HepG2 (cell line): ENCODE results near the gene NME7. TPM values are rescaled to one million over a fixed set of nuclear protein-coding genes. Genes with fewer than 3 reads are reported as not detected.

Source experiments
- ADNP ChIP-seq: sonication (generic); formaldehyde crosslinking; IDR thresholded peaks from 2 replicates; pipeline ENCODE4 v1.4.0; 2020; ENCODE audit warnings: missing genetic modification reagents
- ASH2L ChIP-seq: fragments of 300-600, 200-600 bp; sonication (generic); IDR thresholded peaks from 2 replicates; pipeline ENCODE4 v1.7.0; 2017; ENCODE audit warnings: low read depth, mild to moderate bottlenecking, moderate library complexity, mixed read lengths, low read length; ENCODE audit not compliant: insufficient read length
- ISL2 ChIP-seq: sonication (generic); formaldehyde crosslinking; IDR thresholded peaks from 2 replicates; pipeline ENCODE4 v1.5.0; 2020; ENCODE audit warnings: missing genetic modification reagents
- LCORL ChIP-seq, 2 experiments: fragments of 450-650 bp in 1 of 2; sonication (generic) in 1 of 2; formaldehyde crosslinking in 1 of 2; IDR thresholded peaks; 2 replicates each; pipeline versions ENCODE4 v1.5.0 to v1.6.1; 2017 to 2020; ENCODE audit warnings: antibody characterized with exemption in 1 of 2, missing genetic modification reagents in 1 of 2
- MTF2 ChIP-seq: sonication (generic); formaldehyde crosslinking; IDR thresholded peaks from 2 replicates; pipeline ENCODE4 v1.5.0; 2020; ENCODE audit warnings: missing genetic modification reagents, borderline replicate concordance
- PBX3 ChIP-seq: sonication (generic); formaldehyde crosslinking; IDR thresholded peaks from 2 replicates; pipeline ENCODE4 v1.8.1; 2023; ENCODE audit warnings: missing genetic modification reagents, inconsistent platforms, borderline replicate concordance
- SOX6 ChIP-seq, 2 experiments: fragments of 450-650 bp in 1 of 2; sonication (generic) in 1 of 2; formaldehyde crosslinking in 1 of 2; IDR thresholded peaks; 2 replicates each; pipeline versions ENCODE4 v1.4.0 to v1.6.1; 2017 to 2020; ENCODE audit warnings: antibody characterized with exemption in 1 of 2, mild to moderate bottlenecking in 1 of 2, missing genetic modification reagents in 1 of 2
- TGIF2 ChIP-seq: IDR thresholded peaks from 2 replicates; pipeline ENCODE4 v1.6.1; 2016; ENCODE audit warnings: control low read depth, missing compliant biosample characterization
- ZC3H4 ChIP-seq: sonication (generic); formaldehyde crosslinking; IDR thresholded peaks from 2 replicates; pipeline ENCODE4 v1.4.0; 2020; ENCODE audit warnings: missing genetic modification reagents, borderline replicate concordance
- ZFAT ChIP-seq: sonication (generic); formaldehyde crosslinking; conservative IDR thresholded peaks from 2 replicates; pipeline ENCODE4 v1.8.1; 2023; ENCODE audit warnings: missing genetic modification reagents, inconsistent platforms
- ZNF263 ChIP-seq: sonication (generic); formaldehyde crosslinking; IDR thresholded peaks from 2 replicates; pipeline ENCODE4 v1.4.0; 2020; ENCODE audit warnings: missing genetic modification reagents
- ZNF3 ChIP-seq: IDR thresholded peaks from 2 replicates; pipeline ENCODE4 v1.7.0; 2017; ENCODE audit warnings: inconsistent platforms
- ZNF329 ChIP-seq: sonication (generic); formaldehyde crosslinking; IDR thresholded peaks from 2 replicates; pipeline ENCODE4 v1.9.0; 2021; ENCODE audit warnings: low read depth, mild to moderate bottlenecking, missing genetic modification reagents
- ZNF383 ChIP-seq: sonication (generic); formaldehyde crosslinking; IDR thresholded peaks from 2 replicates; pipeline ENCODE4 v1.4.0; 2020; ENCODE audit warnings: missing genetic modification reagents, mild to moderate bottlenecking, borderline replicate concordance
- ZNF607 ChIP-seq: sonication (generic); formaldehyde crosslinking; IDR thresholded peaks from 2 replicates; pipeline ENCODE4 v1.5.1; 2020; ENCODE audit warnings: missing genetic modification reagents, mild to moderate bottlenecking, borderline replicate concordance
- ZNF772 ChIP-seq: sonication (generic); formaldehyde crosslinking; IDR thresholded peaks from 2 replicates; pipeline ENCODE4 v1.5.0; 2020; ENCODE audit warnings: mild to moderate bottlenecking, missing genetic modification reagents
- ZNF839 ChIP-seq: sonication (generic); formaldehyde crosslinking; IDR thresholded peaks from 2 replicates; pipeline ENCODE4 v1.4.0; 2020; ENCODE audit warnings: missing genetic modification reagents, mild to moderate bottlenecking, borderline replicate concordance
- ZNF878 ChIP-seq: sonication (generic); formaldehyde crosslinking; IDR thresholded peaks from 2 replicates; pipeline ENCODE4 v1.8.1; 2023; ENCODE audit warnings: mild to moderate bottlenecking, missing genetic modification reagents, moderate library complexity
- ZSCAN21 ChIP-seq: sonication (generic); formaldehyde crosslinking; IDR thresholded peaks from 2 replicates; pipeline ENCODE4 v1.8.0; 2022; ENCODE audit warnings: mild to moderate bottlenecking, missing genetic modification reagents, moderate library complexity, borderline replicate concordance
- polyA plus RNA-seq, 8 experiments: library from polyadenylated mRNA; depleted of rRNA in 3 of 8; stranded (reverse) in 7 of 8; unstranded in 1 of 8; fragments of >200 nt; fragmentation: Illumina TruSeq in 4 of 8; extraction: Trizol in 4 of 8; gene quantifications; 2 replicates each; pipeline versions ENCODE4 v1.2.1 to v1.2.3, GENCODE V29; 2011 to 2016; ENCODE audit warnings: low read depth in 4 of 8, missing spikeins in 1 of 8, mixed read lengths in 1 of 8; ENCODE audit not compliant: insufficient read depth in 1 of 8
- total RNA-seq, 5 experiments: library from RNA; depleted of rRNA; stranded (reverse); fragments of >200 nt; fragmentation: Illumina TruSeq; extraction: Trizol; gene quantifications; 2 replicates each; pipeline ENCODE4 v1.2.3, GENCODE V29; 2016; ENCODE audit warnings: low read depth in 1 of 5
- TF ChIP-seq, protein P1 (sequence below): IDR thresholded peaks from 2 replicates; pipeline ENCODE4 v1.6.1; 2016; ENCODE audit warnings: mild to moderate bottlenecking, missing biosample characterization, missing genetic modification reagents
- TF ChIP-seq, protein P2 (sequence below): IDR thresholded peaks from 2 replicates; pipeline ENCODE4 v1.6.1; 2016; ENCODE audit warnings: low read depth
- TF ChIP-seq, protein P3 (sequence below): sonication (generic); formaldehyde crosslinking; IDR thresholded peaks from 2 replicates; pipeline ENCODE4 v1.4.0; 2020; ENCODE audit warnings: missing genetic modification reagents, borderline replicate concordance

The NME7 gene
- total and polyA plus RNA-seq, 2 of the 13 experiments (the other 11 are each of a cell fraction or from before 2014, with no cell fraction given): 9.4 to 22.5 TPM

GRCh38 chr1:169115891-169116585, 251.6 kb downstream of the NME7 start (continued):
- TF ChIP-seq ASH2L (peak; percentile 35), SOX6 (IDR thresholded peaks at IDR 0.05) (no peak), SOX6 (CRISPR knock-in tag; IDR thresholded peaks at IDR 0.05) (peak; percentile 83), ZFAT (CRISPR knock-in tag) (no peak), ZC3H4 (no peak; the same call in 1 of the 2 replicates), ZNF839 (CRISPR knock-in tag) (no peak), ZNF607 (CRISPR knock-in tag) (peak; percentile 50; the same call in 1 of the 2 replicates), ZNF329 (CRISPR knock-in tag) (no peak), ADNP (no peak), MTF2 (CRISPR knock-in tag) (no peak), ZNF3 (no peak), ZNF263 (CRISPR knock-in tag) (peak; percentile 40; the same call in 1 of the 2 replicates), ZNF772 (CRISPR knock-in tag) (0 out of 2 replicates have a peak, but pooled peaks have one; percentile 35), TGIF2 (peak; percentile 78), ZNF878 (no peak), PBX3 (CRISPR knock-in tag) (no peak; the same call in 1 of the 2 replicates), LCORL (IDR thresholded peaks at IDR 0.05) (no peak), LCORL (CRISPR knock-in tag; IDR thresholded peaks at IDR 0.05) (peak; percentile 58; the same call in 1 of the 2 replicates), ZNF383 (CRISPR knock-in tag) (no peak), ISL2 (CRISPR knock-in tag) (peak; percentile 82), ZSCAN21 (CRISPR knock-in tag) (peak; percentile 89; the same call in 1 of the 2 replicates)
- TF ChIP-seq, protein P1, sequence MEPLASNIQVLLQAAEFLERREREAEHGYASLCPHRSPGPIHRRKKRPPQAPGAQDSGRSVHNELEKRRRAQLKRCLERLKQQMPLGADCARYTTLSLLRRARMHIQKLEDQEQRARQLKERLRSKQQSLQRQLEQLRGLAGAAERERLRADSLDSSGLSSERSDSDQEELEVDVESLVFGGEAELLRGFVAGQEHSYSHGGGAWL: no peak
- TF ChIP-seq, protein P2, sequence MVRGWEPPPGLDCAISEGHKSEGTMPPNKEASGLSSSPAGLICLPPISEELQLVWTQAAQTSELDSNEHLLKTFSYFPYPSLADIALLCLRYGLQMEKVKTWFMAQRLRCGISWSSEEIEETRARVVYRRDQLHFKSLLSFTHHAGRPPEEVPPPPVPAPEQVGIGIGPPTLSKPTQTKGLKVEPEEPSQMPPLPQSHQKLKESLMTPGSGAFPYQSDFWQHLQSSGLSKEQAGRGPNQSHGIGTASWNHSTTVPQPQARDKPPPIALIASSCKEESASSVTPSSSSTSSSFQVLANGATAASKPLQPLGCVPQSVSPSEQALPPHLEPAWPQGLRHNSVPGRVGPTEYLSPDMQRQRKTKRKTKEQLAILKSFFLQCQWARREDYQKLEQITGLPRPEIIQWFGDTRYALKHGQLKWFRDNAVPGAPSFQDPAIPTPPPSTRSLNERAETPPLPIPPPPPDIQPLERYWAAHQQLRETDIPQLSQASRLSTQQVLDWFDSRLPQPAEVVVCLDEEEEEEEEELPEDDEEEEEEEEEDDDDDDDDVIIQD (CRISPR knock-in tag): peak; percentile 90
- TF ChIP-seq, protein P3, sequence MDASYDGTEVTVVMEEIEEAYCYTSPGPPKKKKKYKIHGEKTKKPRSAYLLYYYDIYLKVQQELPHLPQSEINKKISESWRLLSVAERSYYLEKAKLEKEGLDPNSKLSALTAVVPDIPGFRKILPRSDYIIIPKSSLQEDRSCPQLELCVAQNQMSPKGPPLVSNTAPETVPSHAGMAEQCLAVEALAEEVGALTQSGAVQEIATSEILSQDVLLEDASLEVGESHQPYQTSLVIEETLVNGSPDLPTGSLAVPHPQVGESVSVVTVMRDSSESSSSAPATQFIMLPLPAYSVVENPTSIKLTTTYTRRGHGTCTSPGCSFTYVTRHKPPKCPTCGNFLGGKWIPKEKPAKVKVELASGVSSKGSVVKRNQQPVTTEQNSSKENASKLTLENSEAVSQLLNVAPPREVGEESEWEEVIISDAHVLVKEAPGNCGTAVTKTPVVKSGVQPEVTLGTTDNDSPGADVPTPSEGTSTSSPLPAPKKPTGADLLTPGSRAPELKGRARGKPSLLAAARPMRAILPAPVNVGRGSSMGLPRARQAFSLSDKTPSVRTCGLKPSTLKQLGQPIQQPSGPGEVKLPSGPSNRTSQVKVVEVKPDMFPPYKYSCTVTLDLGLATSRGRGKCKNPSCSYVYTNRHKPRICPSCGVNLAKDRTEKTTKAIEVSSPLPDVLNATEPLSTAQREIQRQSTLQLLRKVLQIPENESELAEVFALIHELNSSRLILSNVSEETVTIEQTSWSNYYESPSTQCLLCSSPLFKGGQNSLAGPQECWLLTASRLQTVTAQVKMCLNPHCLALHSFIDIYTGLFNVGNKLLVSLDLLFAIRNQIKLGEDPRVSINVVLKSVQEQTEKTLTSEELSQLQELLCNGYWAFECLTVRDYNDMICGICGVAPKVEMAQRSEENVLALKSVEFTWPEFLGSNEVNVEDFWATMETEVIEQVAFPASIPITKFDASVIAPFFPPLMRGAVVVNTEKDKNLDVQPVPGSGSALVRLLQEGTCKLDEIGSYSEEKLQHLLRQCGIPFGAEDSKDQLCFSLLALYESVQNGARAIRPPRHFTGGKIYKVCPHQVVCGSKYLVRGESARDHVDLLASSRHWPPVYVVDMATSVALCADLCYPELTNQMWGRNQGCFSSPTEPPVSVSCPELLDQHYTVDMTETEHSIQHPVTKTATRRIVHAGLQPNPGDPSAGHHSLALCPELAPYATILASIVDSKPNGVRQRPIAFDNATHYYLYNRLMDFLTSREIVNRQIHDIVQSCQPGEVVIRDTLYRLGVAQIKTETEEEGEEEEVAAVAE: peak; percentile 46; the same call in 1 of the 2 replicates
